ENCODE data around the gene ATXN2.

ATXN2 gene

DNA sequence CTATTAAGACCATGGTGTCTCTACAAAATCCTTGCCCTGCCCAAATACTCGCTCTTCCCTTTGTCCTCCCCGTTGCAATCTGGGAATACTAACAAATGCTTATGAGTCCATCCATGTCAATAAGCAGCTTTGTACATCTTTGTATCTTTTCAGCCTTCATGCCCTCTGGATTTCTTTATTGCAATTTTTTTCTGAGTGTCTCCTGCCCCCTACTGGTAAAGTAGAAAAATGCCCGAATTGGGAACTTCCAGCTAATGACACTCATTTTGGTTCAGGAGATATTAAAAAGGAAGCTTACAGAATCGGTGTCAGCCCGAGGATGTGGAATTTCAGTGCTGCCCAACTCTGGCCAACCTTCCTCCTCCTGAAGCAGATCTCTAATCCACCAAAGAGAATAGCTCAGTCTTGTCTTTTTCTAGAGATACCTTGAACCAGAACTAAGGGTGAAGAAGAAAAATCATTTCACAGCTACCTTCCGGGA is 147.4 kb downstream of the ATXN2 start:
- DNase-seq (ENCODE audit: low read depth, low spot score) = no peak

DNA sequence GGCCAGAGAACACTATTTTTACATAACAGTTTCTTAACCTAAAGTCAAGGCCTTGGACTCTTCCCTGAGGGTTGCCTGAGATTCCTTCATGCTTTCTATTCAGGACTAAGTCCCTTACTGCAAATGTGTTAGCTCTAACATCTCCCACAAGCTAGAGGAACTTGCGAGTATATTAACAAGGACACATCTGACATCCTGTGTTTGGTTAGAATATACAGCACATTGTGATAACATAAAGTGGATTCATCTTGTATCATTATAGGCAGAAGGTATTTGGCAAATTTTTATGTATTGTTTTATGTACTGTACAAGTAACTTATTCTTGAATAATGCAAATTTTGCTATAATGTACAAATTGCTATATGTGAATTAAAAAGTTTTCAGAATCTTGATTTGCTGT is 147.9 kb downstream of the ATXN2 start:
- DNase-seq (ENCODE audit: low read depth, low spot score) = no peak

DNA sequence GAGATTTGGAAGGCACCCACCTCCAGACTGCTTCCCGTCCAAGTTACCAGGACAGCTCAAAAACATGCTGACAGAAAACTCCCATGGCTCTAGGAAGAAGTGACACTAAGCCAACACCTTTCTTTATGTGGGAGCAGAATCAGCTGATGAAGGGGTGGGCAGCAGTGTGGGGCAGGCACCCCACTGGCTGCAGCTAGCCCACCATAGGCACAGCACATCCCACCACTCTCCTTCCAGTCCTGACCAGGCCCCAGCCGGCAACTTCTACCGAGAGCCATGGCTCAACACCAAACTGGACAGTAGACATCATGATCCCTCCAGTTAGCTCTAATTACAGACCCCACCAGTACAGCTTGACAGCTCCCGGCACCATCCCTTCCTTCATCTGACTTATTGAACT is 148.4 kb downstream of the ATXN2 start:
- DNase-seq (ENCODE audit: low read depth, low spot score) = no peak

DNA sequence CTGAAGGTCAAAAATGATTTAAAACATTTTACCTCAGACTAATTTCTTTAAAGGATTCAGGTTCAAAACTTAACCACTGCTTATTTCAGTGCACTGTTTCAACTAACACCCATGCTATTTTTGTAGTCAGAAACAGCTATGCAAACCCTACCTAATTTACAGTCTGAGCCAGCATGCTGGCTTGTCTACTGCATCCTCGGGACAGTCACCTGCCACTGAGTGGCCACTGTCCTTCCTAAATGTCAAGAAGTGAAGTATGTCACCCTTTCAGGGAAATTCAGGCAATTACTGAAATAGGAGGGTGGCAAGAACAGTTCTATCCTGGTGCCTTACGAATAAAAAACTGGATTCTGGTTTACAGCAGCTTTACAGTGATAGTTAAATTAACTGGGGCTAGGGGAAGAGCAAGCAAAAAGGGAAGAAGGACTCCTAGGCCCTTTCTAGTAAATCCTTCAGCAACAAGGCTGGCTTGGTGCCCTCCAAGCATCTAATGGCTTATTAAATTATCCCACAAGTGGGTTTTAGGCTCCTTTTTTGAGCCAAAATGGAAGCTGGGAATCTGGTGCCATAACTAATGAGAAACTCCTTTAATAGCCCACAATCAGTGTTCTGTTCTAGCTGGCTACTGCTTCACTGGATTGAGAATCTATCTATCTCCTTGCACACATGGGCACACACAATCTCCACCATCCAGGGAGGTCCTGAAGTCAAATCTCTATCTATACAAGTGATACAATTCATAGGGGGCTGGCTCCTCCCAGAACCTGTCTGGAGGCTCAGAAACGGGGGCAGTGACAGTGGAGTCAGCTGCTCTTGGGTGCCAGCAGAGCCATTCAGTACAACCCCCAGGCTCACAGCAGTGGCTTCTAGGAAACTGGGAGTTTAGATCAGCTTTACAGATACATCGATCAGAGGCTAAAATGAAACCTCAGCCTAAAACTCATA is 150.0 kb downstream of the ATXN2 start:
- DNase-seq (ENCODE audit: low read depth, low spot score) = no peak

DNA sequence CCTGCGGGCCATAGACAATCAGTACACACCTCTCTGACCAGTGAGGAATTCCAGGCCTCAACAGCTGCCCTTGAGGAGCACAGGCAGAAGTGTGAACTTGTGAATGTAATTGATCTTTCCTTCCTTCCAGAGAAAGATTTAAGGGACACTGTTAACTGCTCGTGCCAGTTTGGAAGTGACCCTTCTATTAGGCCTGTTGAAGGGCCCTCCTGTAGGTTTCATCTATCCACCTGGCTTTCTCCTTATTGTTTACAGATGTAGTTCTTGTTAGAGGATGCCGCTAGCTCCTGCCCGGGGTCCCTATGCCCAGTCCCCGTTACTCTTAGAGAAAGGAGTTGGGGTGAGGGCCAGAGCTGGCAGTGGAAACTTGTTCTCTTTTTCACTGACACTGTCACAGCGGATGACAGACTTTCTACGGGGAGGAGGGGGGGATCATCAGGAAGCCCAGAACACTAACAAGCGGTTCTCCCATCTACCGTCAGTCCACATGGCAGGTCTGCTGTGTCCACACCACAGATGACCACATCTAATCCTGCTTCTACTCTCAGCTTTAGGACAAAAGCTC is 150.8 kb downstream of the ATXN2 start:
- DNase-seq (ENCODE audit: low read depth, low spot score) = no peak

DNA sequence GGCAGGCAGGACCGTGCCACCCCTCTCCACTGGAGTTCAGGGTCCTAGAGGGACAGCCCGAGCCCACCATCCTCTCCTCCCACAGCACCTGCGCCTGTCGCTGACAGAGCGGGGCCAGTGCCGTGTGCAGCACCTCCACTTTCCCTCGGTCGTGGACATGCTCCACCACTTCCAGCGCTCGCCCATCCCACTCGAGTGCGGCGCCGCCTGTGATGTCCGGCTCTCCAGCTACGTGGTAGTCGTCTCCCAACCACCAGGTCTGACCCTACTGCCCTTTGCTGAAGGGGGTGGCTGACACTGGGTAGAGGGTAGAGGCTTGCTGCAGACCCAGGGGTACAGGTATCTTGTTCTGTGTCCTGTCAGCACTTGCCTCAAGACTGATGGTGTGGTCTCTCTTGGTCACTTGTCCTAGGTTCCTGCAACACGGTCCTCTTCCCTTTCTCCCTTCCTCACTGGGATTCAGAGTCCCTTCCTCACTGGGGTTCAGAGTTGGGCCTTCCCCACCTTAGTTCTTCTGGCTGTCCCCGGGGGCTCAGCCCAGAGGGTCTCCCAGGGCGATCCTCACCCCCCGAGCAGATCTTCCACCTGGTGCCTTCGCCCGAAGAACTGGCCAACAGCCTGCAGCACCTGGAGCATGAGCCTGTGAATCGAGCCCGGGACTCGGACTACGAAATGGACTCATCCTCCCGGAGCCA is 151.4 kb downstream of the ATXN2 start:
- no peak for DNase-seq (ENCODE audit: low read depth, low spot score)

DNA sequence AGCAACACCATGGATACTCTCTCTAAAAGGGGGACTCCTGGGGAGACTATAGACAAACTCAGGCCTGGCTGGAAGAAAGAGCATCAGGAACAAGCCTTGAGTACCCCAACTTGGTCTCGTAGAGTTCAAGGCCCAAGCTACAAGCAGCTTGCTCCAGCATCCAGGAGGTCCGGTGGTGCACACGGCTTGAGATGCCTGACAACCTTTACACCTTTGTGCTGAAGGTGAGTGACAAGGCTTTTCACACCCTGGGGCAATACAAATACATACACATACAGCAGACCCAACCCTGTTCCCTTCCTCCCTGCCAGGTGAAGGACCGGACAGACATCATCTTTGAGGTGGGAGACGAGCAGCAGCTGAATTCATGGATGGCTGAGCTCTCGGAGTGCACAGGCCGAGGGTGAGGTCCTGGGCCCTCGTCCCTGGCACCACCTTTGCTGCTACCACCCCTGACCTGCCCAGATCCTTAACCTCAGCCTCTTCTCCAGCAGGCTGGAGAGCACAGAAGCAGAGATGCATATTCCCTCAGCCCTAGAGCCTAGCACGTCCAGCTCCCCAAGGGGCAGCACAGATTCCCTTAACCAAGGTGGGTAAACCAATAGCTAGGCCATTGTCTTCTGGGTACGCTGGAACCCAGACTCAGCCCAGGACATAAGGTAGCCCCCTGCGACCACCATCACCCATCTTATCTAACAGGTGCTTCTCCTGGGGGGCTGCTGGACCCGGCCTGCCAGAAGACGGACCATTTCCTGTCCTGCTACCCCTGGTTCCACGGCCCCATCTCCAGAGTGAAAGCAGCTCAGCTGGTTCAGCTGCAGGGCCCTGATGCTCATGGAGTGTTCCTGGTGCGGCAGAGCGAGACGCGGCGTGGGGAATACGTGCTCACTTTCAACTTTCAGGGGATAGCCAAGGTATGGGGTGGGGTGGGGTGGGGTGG is 152.2 kb downstream of the ATXN2 start:
- DNase-seq (ENCODE audit: low read depth, low spot score) = no peak

DNA sequence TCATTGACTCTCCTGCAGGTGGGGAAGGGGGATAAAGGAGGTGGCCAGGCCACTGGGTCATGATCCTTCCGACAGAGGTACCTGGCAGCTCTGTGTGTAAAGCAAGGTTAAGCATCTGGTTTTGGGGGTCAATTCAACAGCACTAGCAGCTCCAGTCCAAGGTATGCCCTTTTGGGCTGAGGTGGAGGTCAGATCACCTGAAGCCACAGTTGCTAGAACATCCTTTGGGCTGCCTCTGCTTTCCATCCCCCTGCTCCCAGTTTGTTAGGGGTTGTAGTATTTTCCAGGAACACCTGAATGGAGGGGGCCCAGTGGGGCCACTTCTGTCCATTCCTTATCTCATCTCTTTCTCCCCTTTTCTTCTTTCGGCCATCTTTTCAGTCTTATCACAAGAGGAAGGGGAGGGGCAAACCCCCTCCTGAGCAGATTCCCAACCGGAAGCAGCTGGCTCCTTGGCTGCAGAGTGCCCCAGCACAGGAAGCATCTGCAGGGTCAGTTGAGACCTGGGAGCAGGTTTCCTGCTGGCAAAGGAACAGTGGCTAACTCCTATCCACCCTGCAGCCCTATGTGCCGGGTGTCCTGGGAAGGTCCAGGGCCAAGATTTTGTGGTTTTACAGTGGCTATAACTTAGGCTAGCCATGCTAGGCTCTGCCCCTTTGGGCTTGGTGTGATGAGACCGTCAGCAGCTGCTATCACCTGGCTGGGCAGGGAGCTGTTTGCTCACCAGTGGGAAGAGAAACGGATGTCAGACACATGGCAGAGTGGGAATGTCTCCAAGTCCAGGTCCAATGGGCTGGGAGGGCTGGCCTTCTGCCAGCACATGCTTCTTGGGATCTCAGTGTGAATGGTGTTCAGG is 153.2 kb downstream of the ATXN2 start:
- DNase-seq (ENCODE audit: low read depth, low spot score) = no peak

DNA sequence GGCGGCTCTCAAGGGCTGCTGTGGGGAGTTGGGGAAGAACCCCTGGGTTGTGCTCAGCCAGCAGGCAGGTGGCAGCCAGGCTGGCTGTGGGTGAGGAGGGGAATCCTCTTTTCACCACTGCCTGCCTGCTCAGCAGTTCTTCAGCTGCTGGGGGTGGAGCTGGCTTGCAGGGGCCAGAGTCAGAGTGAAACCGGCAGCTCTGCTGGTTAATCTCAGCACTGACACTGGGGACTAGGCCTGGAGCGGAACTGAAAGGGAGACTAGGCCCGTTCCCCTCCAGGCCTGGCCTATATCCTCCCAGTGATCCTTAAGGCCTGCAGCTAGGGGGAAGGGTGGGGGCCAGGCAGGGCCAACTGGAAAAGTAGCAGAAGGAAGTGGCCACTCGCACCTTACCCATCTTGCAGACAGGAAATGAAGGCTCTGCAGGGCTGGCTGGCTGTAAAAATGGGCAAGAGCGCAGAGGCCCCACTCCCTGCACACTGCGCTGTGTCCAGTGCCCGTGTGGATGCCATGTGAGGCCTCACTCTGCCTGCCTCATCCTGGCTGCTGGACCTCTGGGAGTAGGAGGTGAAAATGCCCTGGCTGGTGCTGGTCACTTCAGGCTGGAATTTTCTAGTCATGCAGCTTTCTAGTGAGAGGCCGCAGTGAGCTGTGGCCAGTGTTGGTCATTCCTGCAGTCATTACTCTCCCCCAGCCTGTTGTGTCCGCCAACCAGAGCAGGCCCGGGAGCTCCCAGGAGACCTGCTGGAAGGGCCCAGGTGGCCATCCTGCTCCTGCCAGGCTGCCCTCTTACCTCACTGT is 154.0 kb downstream of the ATXN2 start:
- peak; percentile 65 for DNase-seq (ENCODE audit: low read depth, low spot score)

DNA sequence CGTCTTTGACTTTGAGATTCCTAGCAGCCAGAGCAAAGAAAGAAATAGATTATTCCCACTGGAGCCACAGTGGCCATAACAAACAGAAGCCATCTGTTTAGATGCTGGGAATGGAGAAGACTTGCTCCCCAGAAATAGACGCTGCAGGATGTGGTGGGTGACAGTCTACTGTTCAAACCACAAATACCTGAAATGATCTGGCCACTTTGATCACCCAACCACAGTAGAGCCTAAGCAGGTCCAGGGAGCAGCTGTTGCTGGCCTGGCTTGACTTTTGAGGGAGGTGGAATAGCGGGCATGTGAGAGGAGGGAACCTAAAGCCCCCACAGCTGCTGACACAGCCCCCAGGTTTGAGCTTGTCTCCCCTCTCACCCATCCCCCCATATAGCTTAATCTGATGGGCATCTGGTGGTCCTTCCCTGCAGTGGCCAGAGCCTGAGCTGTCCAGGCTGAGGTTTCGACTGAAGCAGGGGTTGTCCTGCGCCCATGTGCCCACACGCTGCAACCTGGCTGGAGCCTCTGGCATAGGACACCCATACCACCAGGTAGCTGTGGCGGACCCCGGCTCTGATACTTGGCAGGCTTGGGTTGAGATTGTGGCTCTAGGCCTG is 154.7 kb downstream of the ATXN2 start:
- no peak for DNase-seq (ENCODE audit: low read depth, low spot score)

DNA sequence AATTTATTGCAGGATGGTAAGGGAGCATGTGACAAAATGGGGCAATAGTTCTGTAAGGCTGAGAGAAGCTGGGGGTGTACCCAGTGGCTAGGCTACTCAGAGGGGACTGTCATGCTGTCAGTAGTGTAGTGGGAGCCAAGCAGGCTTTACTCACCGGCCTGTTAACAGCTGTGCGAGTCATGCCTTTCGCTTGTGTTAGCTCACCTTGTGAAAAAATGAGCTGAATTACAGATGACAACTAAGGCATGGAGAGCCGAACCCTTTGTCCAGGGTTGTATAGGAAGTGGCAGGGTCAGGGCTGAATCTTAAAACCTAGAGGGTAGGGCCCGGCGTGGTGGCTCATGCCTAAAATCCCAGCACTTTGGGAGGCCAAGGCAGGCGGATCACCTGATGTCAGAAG is 155.5 kb downstream of the ATXN2 start:
- DNase-seq (ENCODE audit: low read depth, low spot score) = no peak

DNA sequence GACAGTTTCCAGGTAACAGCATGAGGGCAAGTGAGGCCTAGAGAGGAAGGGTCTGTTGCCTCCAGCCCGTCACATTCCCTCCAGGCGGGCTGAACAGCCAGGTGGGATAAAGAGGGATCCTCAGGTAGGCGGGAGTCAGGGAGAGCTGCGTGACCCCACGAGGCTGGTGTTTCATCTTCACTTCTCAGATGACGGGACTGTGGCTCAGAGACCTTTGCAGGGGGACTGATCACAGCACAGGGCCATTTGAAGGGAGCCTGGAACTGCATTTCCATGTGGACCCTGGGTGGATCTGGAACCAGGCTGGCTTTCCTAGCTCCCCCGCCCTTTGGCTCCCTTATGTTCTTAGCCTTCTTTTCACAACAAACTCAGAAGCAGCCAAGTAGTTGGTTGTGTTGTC is 156.0 kb downstream of the ATXN2 start:
- DNase-seq (ENCODE audit: low read depth, low spot score) = no peak

DNA sequence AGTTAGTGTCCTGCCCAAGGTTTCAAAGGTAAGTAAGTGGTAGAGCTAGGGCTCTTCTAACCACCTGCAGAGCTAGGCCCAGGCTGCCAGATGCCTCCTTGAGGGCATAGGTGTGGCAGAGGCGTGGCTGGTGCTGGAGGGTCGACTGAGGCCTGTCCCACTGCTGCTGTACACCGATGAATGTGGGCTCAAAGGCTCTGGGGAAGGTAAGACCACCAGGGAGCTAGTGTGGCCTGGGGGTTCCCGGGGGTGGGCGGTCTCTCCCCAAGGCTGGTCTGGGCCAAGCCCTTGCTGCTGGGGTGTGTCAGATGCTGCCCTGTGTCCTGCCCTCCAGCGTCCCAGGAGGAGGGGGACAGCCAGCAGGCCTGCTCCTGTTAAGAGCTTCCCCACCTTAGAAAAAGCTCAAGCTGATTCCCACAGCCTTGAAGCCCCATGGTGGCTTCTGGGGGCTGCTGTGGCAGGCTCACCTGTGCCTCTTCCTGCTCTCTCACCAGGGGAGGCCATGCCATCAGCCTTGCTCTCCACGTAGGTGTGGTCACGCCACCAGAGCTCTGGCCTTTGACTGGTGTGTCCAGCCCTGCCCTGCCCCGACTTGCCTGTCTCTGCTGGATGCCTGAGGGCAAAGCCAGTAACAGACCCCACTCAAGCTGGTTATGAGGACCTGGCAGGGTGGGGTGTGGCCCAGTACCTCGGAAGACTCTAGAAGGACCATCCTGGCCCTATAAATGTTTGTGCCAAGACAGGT is 156.6 kb downstream of the ATXN2 start:
- DNase-seq (ENCODE audit: low read depth, low spot score) = no peak

DNA sequence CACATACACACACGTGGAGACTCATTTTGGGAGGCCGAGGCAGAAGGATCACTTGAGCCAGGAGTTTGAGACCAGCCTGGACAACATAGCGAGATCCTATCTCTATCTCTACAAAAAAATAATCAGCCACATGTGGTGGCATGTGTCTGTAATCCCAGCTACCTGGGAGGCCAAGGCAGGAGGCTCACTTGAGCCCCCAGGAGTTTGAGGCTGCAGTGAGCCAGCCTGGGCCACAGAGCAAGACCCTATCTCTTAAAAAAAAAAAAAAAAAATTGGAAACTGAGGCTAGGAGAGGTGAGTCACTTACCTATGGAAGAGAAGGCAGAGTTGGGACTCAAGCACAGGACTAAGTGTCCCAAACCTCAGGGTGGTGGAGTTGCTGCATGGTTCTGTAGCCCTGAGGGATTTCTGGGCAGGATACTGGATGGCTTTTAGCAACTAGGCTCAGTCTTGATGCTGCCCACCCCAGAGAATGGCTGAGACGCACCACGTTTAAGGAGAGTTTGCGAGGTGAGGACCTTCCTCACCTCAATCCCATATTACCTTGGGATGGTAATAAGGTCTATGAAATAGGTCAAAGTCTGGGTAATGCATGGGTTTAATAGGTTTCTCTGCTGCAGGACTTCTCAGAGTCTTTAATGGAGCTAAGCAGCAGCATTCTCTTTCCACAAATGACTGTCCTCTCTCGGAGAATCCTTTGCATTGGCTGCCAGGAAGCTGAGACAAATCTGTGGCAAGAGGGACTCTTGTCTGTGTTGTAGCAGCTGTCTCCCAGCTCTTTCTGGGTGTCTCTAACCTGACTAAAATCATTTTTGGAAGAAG is 157.8 kb downstream of the ATXN2 start:
- DNase-seq (ENCODE audit: low read depth, low spot score) = no peak

DNA sequence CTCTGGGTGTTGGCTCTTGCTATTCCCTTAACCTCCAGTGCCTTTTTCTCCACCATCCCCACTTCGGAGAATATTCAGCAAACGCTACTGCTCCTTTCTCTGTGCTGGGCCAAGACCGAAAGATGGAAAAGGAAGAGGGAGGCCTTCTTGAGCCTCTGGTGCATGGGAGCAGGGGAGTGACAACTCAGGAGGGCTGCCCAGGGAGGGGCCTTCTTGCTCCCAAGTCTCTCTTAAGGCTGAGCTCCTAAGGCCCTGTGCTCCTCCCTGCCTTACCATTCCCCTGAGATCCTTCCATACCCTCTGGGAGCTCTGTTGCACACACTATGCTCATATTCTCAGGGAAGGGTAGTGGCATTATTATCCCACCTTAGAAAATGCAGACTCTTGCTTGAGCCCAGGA is 158.5 kb downstream of the ATXN2 start:
- no peak for DNase-seq (ENCODE audit: low read depth, low spot score)

DNA sequence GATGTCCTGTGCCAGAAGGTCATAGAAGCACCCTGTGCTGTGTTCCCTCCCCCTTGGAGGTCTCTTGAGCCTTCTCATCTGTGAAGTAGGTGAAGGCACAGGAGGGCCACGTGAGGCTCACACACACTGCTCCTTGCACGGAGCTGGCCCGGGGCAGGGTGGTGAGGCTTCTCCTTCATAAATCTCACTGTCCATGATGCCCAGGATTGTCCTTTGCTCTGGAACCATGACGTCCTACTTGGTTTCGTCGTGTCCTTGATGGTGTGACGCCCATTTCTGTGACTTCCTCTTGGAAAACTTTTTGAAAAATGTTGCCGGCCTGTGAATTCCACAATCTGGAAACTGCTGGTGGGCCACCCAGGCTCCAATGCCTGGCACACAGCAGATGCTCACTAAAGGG is 159.0 kb downstream of the ATXN2 start:
- DNase-seq (ENCODE audit: low read depth, low spot score) = no peak

DNA sequence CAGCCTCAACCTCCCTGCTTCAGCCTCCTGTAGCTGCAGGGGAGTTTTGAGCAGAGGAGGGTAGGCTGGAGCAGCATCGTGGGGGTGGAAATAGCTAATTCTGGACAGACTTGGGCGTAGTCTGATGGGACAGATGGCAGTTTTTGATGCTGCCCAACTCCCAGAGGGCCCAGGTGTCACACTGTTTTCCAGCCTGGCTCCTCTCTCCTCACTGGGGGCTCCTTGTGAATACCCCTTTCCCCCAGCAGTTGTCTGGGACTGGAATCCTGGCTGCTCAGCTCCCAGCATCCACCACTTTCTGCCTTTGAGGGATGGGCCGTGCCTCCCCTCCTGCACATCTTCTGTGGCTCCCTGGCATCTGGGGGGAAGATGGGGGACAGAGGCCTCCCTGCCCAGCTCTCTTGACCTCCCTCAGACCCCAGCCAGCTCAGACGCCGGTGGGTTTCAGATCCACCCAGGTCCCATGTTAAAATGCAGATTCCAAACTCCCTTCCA is 159.4 kb downstream of the ATXN2 start:
- no peak for DNase-seq (ENCODE audit: low read depth, low spot score)

All from activated CD4-positive, CD25-positive, alpha-beta regulatory T cell treated with anti-CD3 and anti-CD28 coated beads, Interleukin-2, amount 50 U/mL, for 16 hours (primary cell).